HepG2 (cell line): Measurements from ENCODE around the gene ATP6V0E2. TPM values are rescaled to one million over a fixed set of nuclear protein-coding genes. Genes with fewer than 3 reads are reported as not detected.

ENCODE experiments used
- ATAC-seq: fragments of 200-7000 bp; cut with Tn5 transposase; 3 replicates; pipeline ENCODE4 v1.9.1; 2020; ENCODE audit warnings: mild to moderate bottlenecking, moderate library complexity
- BruUV-seq: library from RNA; stranded (reverse); fragments of 400-500 nt; replicated peaks from 2 replicates; lab custom pipeline; 2021; lab: Mats Ljungman, UMichigan
- CTCF ChIA-PET: fragments of 300-600 bp; formaldehyde crosslinking; extraction: SDS; loops from one replicate; lab custom pipeline; 2021; ENCODE audit warnings: low total read pairs, inconsistent platforms, low intra/inter-chr PET ratio; lab: Yijun Ruan, JAX
- POLR2A ChIA-PET: fragments of 350-600 bp; sonication (Branson Sonifier 250); formaldehyde crosslinking; loops from one replicate; lab custom pipeline; 2020; ENCODE audit warnings: antibody characterized with exemption, inconsistent platforms; lab: Yijun Ruan, JAX
- DNase-seq: peaks from one replicate; pipeline ENCODE4 v3.0.0-alpha.2; 2015; ENCODE audit warnings: low spot score
- FAIRE-seq: peaks from 3 replicates; lab custom pipeline; 2011; peaks lifted over from hg19 to GRCh38; lab: Jason Lieb, UNC
- H2AFZ ChIP-seq: one replicate; pipeline ENCODE4 v1.6.1; 2011; ENCODE audit warnings: low read length, inconsistent platforms
- H3K27ac ChIP-seq: fragments of 300-600 bp; 3 replicates; pipeline ENCODE4 v1.8.0; 2011; ENCODE audit warnings: mixed run types, mild to moderate bottlenecking, mixed read lengths, low read length, inconsistent platforms; ENCODE audit not compliant: insufficient read depth; ENCODE audit errors: extremely low read length
- H3K27me3 ChIP-seq, 2 experiments: fragments of 200-600 bp in 1 of 2; 2 replicates in 1 of 2; 3 replicates in 1 of 2; pipeline versions ENCODE4 v1.6.0 to v1.8.0; 2011; ENCODE audit warnings: low read length in 2 of 2, mild to moderate bottlenecking in 2 of 2, moderate library complexity in 2 of 2, inconsistent platforms in 1 of 2; ENCODE audit not compliant: insufficient read depth in 2 of 2, control insufficient read depth in 1 of 2
- H3K36me3 ChIP-seq, 2 experiments: fragments of 200-600 bp in 1 of 2; replicated peaks in 1 of 2; 2 replicates in 1 of 2; 3 replicates in 1 of 2; pipeline versions ENCODE4 v1.5.1 to v1.8.0; 2011; ENCODE audit warnings: low read length in 2 of 2, inconsistent platforms in 1 of 2; ENCODE audit not compliant: insufficient read depth in 2 of 2, control insufficient read depth in 1 of 2
- H3K4me1 ChIP-seq: 2 replicates; pipeline ENCODE4 v1.5.1; 2012; ENCODE audit warnings: low read length, inconsistent platforms; ENCODE audit not compliant: insufficient read depth
- H3K4me2 ChIP-seq: 2 replicates; pipeline ENCODE4 v1.6.0; 2011; ENCODE audit warnings: low read depth, low read length, inconsistent platforms
- H3K4me3 ChIP-seq, 3 experiments: fragments of 200-600 bp in 1 of 3; sonication (generic), shearing (Covaris generic) in 1 of 3; replicated peaks in 1 of 3; 2 replicates each; pipeline ENCODE4 v1.5.1; 2011 to 2016; ENCODE audit warnings: low read length in 3 of 3, inconsistent platforms in 2 of 3, low read depth in 2 of 3, mild to moderate bottlenecking in 2 of 3, control low read depth in 1 of 3, mixed read lengths in 1 of 3; ENCODE audit not compliant: insufficient read depth in 1 of 3
- H3K79me2 ChIP-seq: one replicate; pipeline ENCODE4 v1.6.1; 2011; ENCODE audit warnings: low read length, inconsistent platforms; ENCODE audit not compliant: insufficient read depth
- H3K9ac ChIP-seq: 2 replicates; pipeline ENCODE4 v1.6.0; 2011; ENCODE audit warnings: mild to moderate bottlenecking, low read depth, low read length, inconsistent platforms; ENCODE audit not compliant: insufficient read depth
- H3K9me3 ChIP-seq: 2 replicates; pipeline ENCODE4 v1.5.1; 2012; ENCODE audit warnings: mild to moderate bottlenecking, low read length
- H4K20me1 ChIP-seq: 2 replicates; pipeline ENCODE4 v1.6.0; 2011; ENCODE audit warnings: inconsistent platforms, mild to moderate bottlenecking, low read length, moderate library complexity; ENCODE audit not compliant: insufficient read depth
- ARID5B ChIP-seq: IDR thresholded peaks from 2 replicates; pipeline ENCODE4 v1.4.0; 2020; ENCODE audit warnings: mild to moderate bottlenecking, missing genetic modification reagents
- CCAR2 ChIP-seq: fragments of 200-400 bp; formaldehyde crosslinking; optimal IDR thresholded peaks from 2 replicates; pipeline ENCODE3; 2018; ENCODE audit warnings: low read depth, mild to moderate bottlenecking, low read length, moderate library complexity
- CREB3 ChIP-seq: sonication (generic); formaldehyde crosslinking; IDR thresholded peaks from 2 replicates; pipeline ENCODE4 v1.5.0; 2020; ENCODE audit warnings: missing genetic modification reagents
- FOXA1 ChIP-seq, 2 experiments: fragments of 450-650 bp in 1 of 2; sonication (generic) in 1 of 2; formaldehyde crosslinking in 1 of 2; IDR thresholded peaks; 2 replicates each; pipeline versions ENCODE4 v1.4.0 to v1.6.1; 2016 to 2020; ENCODE audit warnings: missing genetic modification reagents in 1 of 2
- FOXO4 ChIP-seq: sonication (generic); formaldehyde crosslinking; conservative IDR thresholded peaks from 2 replicates; pipeline ENCODE4 v1.8.1; 2023; ENCODE audit warnings: missing genetic modification reagents
- GTF3A ChIP-seq: sonication (generic); formaldehyde crosslinking; conservative IDR thresholded peaks from 2 replicates; pipeline ENCODE4 v1.4.0; 2020; ENCODE audit warnings: mild to moderate bottlenecking, missing genetic modification reagents
- REPIN1 ChIP-seq: sonication (generic); formaldehyde crosslinking; IDR thresholded peaks from 2 replicates; pipeline ENCODE4 v1.8.0; 2022; ENCODE audit warnings: missing genetic modification reagents, low read depth, mild to moderate bottlenecking, borderline replicate concordance
- REXO4 ChIP-seq: sonication (generic); formaldehyde crosslinking; IDR thresholded peaks from 2 replicates; pipeline ENCODE4 v1.8.0; 2022; ENCODE audit warnings: missing genetic modification reagents, mild to moderate bottlenecking, borderline replicate concordance
- SKI ChIP-seq: fragments of 450-650 bp; IDR thresholded peaks from one replicate; pipeline ENCODE4 v1.6.1; 2018; ENCODE audit warnings: mild to moderate bottlenecking; ENCODE audit not compliant: partially characterized antibody
- TBL1XR1 ChIP-seq: fragments of 150-350 bp; IDR thresholded peaks from 2 replicates; pipeline ENCODE4 v1.6.1; 2014; ENCODE audit warnings: borderline replicate concordance, low read length; ENCODE audit not compliant: partially characterized antibody
- ZNF30 ChIP-seq: sonication (generic); formaldehyde crosslinking; IDR thresholded peaks from 2 replicates; pipeline ENCODE4 v1.5.0; 2020; ENCODE audit warnings: mild to moderate bottlenecking, missing genetic modification reagents
- ZNF777 ChIP-seq: sonication (generic); formaldehyde crosslinking; IDR thresholded peaks from 2 replicates; pipeline ENCODE4 v1.4.0; 2020; ENCODE audit warnings: missing genetic modification reagents
- WGBS: methylation state at CpG from one replicate; pipeline ENCODE4 v1.1.6; 2017; ENCODE audit warnings: low lambda C conversion rate; 5-methylcytosine and 5-hydroxymethylcytosine counted together
- in situ Hi-C: cut with HindIII; loops from 2 replicates; pipeline ENCODE4 v1.10.0; 2017; ENCODE audit warnings: low pct_unique_long_range_greater_than_20kb; ENCODE audit not compliant: extremely low pct_ligation_motif_present
- intact Hi-C: fragments of 100-400 bp; cut with micrococcal nuclease; formaldehyde crosslinking; loops from one replicate; pipeline ENCODE4 v1.10.0; 2022; ENCODE audit not compliant: unreplicated experiment
- polyA plus RNA-seq, 8 experiments: library from polyadenylated mRNA; depleted of rRNA in 3 of 8; stranded (reverse) in 7 of 8; unstranded in 1 of 8; fragments of >200 nt; fragmentation: Illumina TruSeq in 4 of 8; extraction: Trizol in 4 of 8; gene quantifications; 2 replicates each; pipeline versions ENCODE4 v1.2.1 to v1.2.3, GENCODE V29; 2011 to 2016; ENCODE audit warnings: low read depth in 4 of 8, missing spikeins in 1 of 8, mixed read lengths in 1 of 8; ENCODE audit not compliant: insufficient read depth in 1 of 8
- total RNA-seq, 5 experiments: library from RNA; depleted of rRNA; stranded (reverse); fragments of >200 nt; fragmentation: Illumina TruSeq; extraction: Trizol; gene quantifications; 2 replicates each; pipeline ENCODE4 v1.2.3, GENCODE V29; 2016; ENCODE audit warnings: low read depth in 1 of 5
- TF ChIP-seq, protein P1 (sequence below): sonication (generic); formaldehyde crosslinking; IDR thresholded peaks from 2 replicates; pipeline ENCODE4 v1.4.0; 2020; ENCODE audit warnings: mild to moderate bottlenecking, missing genetic modification reagents, borderline replicate concordance

ATP6V0E2 gene
- total and polyA plus RNA-seq, 2 of the 13 experiments (the other 11 are each of a cell fraction or from before 2014, with no cell fraction given) = 36.8 to 203 TPM

GRCh38 chr7:149875396-149875795, 1.6 kb downstream of the ATP6V0E2 start:
- no TSS peak for BruUV-seq
- ATAC-seq = no peak
- Histone ChIP-seq H3K9me3 (no peaks in the 10 kb centered on the region), H2AFZ (no peak overlapping the region), H3K27me3 (no peaks in the 10 kb centered on the region), H3K27ac (peak overlapping the region; percentile 71), H4K20me1 (no peaks in the 10 kb centered on the region), H3K9ac (peak overlapping the region; percentile 70), H3K79me2 (peaks cover 8% of the 10 kb centered on the region), H3K4me1 (peaks cover 33% of the 10 kb centered on the region), H3K4me2 (peak overlapping the region; percentile 85), H3K4me3 (peak overlapping the region in 2 of 3 experiments; percentile 69 to 80; a peak in 4 of 6 replicates), H3K36me3 (peaks cover 3 to 24% of the 10 kb centered on the region in 2 experiments; a peak in 3 of 5 replicates)
- POLR2A ChIA-PET = interaction anchor here (1.3 kb wide), 1 partner anchor 10 kb away, joined by 4 read pairs; no protein-coding TSS in a partner anchor
- 83% methylated on average over 4 of the region's 4 CpGs for WGBS
- intact Hi-C loops = no loop called here
- in situ Hi-C loops = no loop called here
- CTCF ChIA-PET = no interaction called here
- FAIRE-seq = no peak
- no peak for DNase-seq
- TF ChIP-seq ARID5B (CRISPR knock-in tag) = no peak
- TF ChIP-seq TBL1XR1 = no peak
- no peak for TF ChIP-seq REPIN1 (CRISPR knock-in tag)
- no peak for TF ChIP-seq REXO4 (CRISPR knock-in tag)
- no peak for TF ChIP-seq FOXA1 (IDR thresholded peaks at IDR 0.05)
- TF ChIP-seq FOXA1 (CRISPR knock-in tag; IDR thresholded peaks at IDR 0.05) = no peak
- no peak for TF ChIP-seq SKI
- no peak for TF ChIP-seq ZNF30
- no peak for TF ChIP-seq FOXO4 (CRISPR knock-in tag)
- TF ChIP-seq, protein P1, sequence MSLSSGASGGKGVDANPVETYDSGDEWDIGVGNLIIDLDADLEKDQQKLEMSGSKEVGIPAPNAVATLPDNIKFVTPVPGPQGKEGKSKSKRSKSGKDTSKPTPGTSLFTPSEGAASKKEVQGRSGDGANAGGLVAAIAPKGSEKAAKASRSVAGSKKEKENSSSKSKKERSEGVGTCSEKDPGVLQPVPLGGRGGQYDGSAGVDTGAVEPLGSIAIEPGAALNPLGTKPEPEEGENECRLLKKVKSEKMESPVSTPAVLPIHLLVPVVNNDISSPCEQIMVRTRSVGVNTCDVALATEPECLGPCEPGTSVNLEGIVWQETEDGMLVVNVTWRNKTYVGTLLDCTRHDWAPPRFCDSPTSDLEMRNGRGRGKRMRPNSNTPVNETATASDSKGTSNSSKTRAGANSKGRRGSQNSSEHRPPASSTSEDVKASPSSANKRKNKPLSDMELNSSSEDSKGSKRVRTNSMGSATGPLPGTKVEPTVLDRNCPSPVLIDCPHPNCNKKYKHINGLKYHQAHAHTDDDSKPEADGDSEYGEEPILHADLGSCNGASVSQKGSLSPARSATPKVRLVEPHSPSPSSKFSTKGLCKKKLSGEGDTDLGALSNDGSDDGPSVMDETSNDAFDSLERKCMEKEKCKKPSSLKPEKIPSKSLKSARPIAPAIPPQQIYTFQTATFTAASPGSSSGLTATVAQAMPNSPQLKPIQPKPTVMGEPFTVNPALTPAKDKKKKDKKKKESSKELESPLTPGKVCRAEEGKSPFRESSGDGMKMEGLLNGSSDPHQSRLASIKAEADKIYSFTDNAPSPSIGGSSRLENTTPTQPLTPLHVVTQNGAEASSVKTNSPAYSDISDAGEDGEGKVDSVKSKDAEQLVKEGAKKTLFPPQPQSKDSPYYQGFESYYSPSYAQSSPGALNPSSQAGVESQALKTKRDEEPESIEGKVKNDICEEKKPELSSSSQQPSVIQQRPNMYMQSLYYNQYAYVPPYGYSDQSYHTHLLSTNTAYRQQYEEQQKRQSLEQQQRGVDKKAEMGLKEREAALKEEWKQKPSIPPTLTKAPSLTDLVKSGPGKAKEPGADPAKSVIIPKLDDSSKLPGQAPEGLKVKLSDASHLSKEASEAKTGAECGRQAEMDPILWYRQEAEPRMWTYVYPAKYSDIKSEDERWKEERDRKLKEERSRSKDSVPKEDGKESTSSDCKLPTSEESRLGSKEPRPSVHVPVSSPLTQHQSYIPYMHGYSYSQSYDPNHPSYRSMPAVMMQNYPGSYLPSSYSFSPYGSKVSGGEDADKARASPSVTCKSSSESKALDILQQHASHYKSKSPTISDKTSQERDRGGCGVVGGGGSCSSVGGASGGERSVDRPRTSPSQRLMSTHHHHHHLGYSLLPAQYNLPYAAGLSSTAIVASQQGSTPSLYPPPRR (CRISPR knock-in tag) = no peak
- no peak for TF ChIP-seq CREB3 (CRISPR knock-in tag)
- TF ChIP-seq ZNF777 = no peak
- no peak for TF ChIP-seq GTF3A (CRISPR knock-in tag)
- no peak for TF ChIP-seq CCAR2
